GM18873 (cell line): ENCODE results near the gene FRS3.

Experiments used
- ATAC-seq: cut with Tn5 transposase; IDR thresholded peaks from one replicate; pipeline ENCODE4 v1.9.1; 2021; ENCODE audit warnings: mild to moderate bottlenecking, moderate library complexity, moderate number of reproducible peaks; ENCODE audit not compliant: unreplicated experiment, low FRiP score

FRS3 gene

GRCh38 chr6:41730531-41731436 lies 48.9 kb downstream of the FRS3 start:
- ATAC-seq = no peak

GRCh38 chr6:41729624-41730023 lies 50.1 kb downstream of the FRS3 start:
- ATAC-seq = no peak

- ATAC-seq = no peak
Observed at GRCh38 chr6:41728954-41729353, 50.7 kb downstream of the FRS3 start.

GRCh38 chr6:41728073-41728936 lies 51.4 kb downstream of the FRS3 start:
- no peak for ATAC-seq

- no peak for ATAC-seq
Observed at GRCh38 chr6:41727705-41728072, 52.0 kb downstream of the FRS3 start.

GRCh38 chr6:41726876-41727275 lies 52.8 kb downstream of the FRS3 start:
- ATAC-seq = no peak

- ATAC-seq = no peak
Observed at GRCh38 chr6:41724586-41725501, 54.9 kb downstream of the FRS3 start.

GRCh38 chr6:41724228-41724580 lies 55.5 kb downstream of the FRS3 start:
- ATAC-seq = no peak

- ATAC-seq = peak; percentile 52
Observed at GRCh38 chr6:41723530-41724227, 56.0 kb downstream of the FRS3 start.

- ATAC-seq = no peak
Observed at GRCh38 chr6:41722969-41723529, 56.7 kb downstream of the FRS3 start.

GRCh38 chr6:41721414-41721813 lies 58.3 kb downstream of the FRS3 start:
- no peak for ATAC-seq

GRCh38 chr6:41720783-41721182 lies 58.9 kb downstream of the FRS3 start:
- ATAC-seq = no peak

GRCh38 chr6:41720262-41720620 lies 59.5 kb downstream of the FRS3 start:
- no peak for ATAC-seq
